HepG2 (cell line): ENCODE results near the gene MED9. TPM values are rescaled to one million over a fixed set of nuclear protein-coding genes. Genes with fewer than 3 reads are reported as not detected.

Experiments used
- ATAC-seq: fragments of 200-7000 bp; cut with Tn5 transposase; 3 replicates; pipeline ENCODE4 v1.9.1; 2020; ENCODE audit warnings: mild to moderate bottlenecking, moderate library complexity
- BruUV-seq: library from RNA; stranded (reverse); fragments of 400-500 nt; replicated peaks from 2 replicates; lab custom pipeline; 2021; lab: Mats Ljungman, UMichigan
- CTCF ChIA-PET: fragments of 300-600 bp; formaldehyde crosslinking; extraction: SDS; loops from one replicate; lab custom pipeline; 2021; ENCODE audit warnings: low total read pairs, inconsistent platforms, low intra/inter-chr PET ratio; lab: Yijun Ruan, JAX
- POLR2A ChIA-PET: fragments of 350-600 bp; sonication (Branson Sonifier 250); formaldehyde crosslinking; loops from one replicate; lab custom pipeline; 2020; ENCODE audit warnings: antibody characterized with exemption, inconsistent platforms; lab: Yijun Ruan, JAX
- DNase-seq: peaks from one replicate; pipeline ENCODE4 v3.0.0-alpha.2; 2015; ENCODE audit warnings: low spot score
- FAIRE-seq: peaks from 3 replicates; lab custom pipeline; 2011; peaks lifted over from hg19 to GRCh38; lab: Jason Lieb, UNC
- H2AFZ ChIP-seq: one replicate; pipeline ENCODE4 v1.6.1; 2011; ENCODE audit warnings: low read length, inconsistent platforms
- H3K27ac ChIP-seq: fragments of 300-600 bp; 3 replicates; pipeline ENCODE4 v1.8.0; 2011; ENCODE audit warnings: mixed run types, mild to moderate bottlenecking, mixed read lengths, low read length, inconsistent platforms; ENCODE audit not compliant: insufficient read depth; ENCODE audit errors: extremely low read length
- H3K27me3 ChIP-seq, 2 experiments: fragments of 200-600 bp in 1 of 2; 2 replicates in 1 of 2; 3 replicates in 1 of 2; pipeline versions ENCODE4 v1.6.0 to v1.8.0; 2011; ENCODE audit warnings: low read length in 2 of 2, mild to moderate bottlenecking in 2 of 2, moderate library complexity in 2 of 2, inconsistent platforms in 1 of 2; ENCODE audit not compliant: insufficient read depth in 2 of 2, control insufficient read depth in 1 of 2
- H3K36me3 ChIP-seq, 2 experiments: fragments of 200-600 bp in 1 of 2; replicated peaks in 1 of 2; 2 replicates in 1 of 2; 3 replicates in 1 of 2; pipeline versions ENCODE4 v1.5.1 to v1.8.0; 2011; ENCODE audit warnings: low read length in 2 of 2, inconsistent platforms in 1 of 2; ENCODE audit not compliant: insufficient read depth in 2 of 2, control insufficient read depth in 1 of 2
- H3K4me1 ChIP-seq: 2 replicates; pipeline ENCODE4 v1.5.1; 2012; ENCODE audit warnings: low read length, inconsistent platforms; ENCODE audit not compliant: insufficient read depth
- H3K4me2 ChIP-seq: 2 replicates; pipeline ENCODE4 v1.6.0; 2011; ENCODE audit warnings: low read depth, low read length, inconsistent platforms
- H3K4me3 ChIP-seq, 3 experiments: fragments of 200-600 bp in 1 of 3; sonication (generic), shearing (Covaris generic) in 1 of 3; replicated peaks in 1 of 3; 2 replicates each; pipeline ENCODE4 v1.5.1; 2011 to 2016; ENCODE audit warnings: low read length in 3 of 3, inconsistent platforms in 2 of 3, low read depth in 2 of 3, mild to moderate bottlenecking in 2 of 3, control low read depth in 1 of 3, mixed read lengths in 1 of 3; ENCODE audit not compliant: insufficient read depth in 1 of 3
- H3K79me2 ChIP-seq: one replicate; pipeline ENCODE4 v1.6.1; 2011; ENCODE audit warnings: low read length, inconsistent platforms; ENCODE audit not compliant: insufficient read depth
- H3K9ac ChIP-seq: 2 replicates; pipeline ENCODE4 v1.6.0; 2011; ENCODE audit warnings: mild to moderate bottlenecking, low read depth, low read length, inconsistent platforms; ENCODE audit not compliant: insufficient read depth
- H3K9me3 ChIP-seq: 2 replicates; pipeline ENCODE4 v1.5.1; 2012; ENCODE audit warnings: mild to moderate bottlenecking, low read length
- H4K20me1 ChIP-seq: 2 replicates; pipeline ENCODE4 v1.6.0; 2011; ENCODE audit warnings: inconsistent platforms, mild to moderate bottlenecking, low read length, moderate library complexity; ENCODE audit not compliant: insufficient read depth
- AHDC1 ChIP-seq: sonication (generic); formaldehyde crosslinking; IDR thresholded peaks from 2 replicates; pipeline ENCODE4 v1.5.1; 2020; ENCODE audit warnings: mild to moderate bottlenecking, missing genetic modification reagents, borderline replicate concordance
- DMAP1 ChIP-seq: IDR thresholded peaks from 2 replicates; pipeline ENCODE4 v1.6.1; 2016
- ELF4 ChIP-seq: sonication (generic); formaldehyde crosslinking; IDR thresholded peaks from 2 replicates; pipeline ENCODE4 v1.5.0; 2020; ENCODE audit warnings: missing genetic modification reagents, mild to moderate bottlenecking, moderate library complexity, borderline replicate concordance
- HES4 ChIP-seq: sonication (generic); formaldehyde crosslinking; IDR thresholded peaks from 2 replicates; pipeline ENCODE4 v1.9.0; 2021; ENCODE audit warnings: mild to moderate bottlenecking, missing genetic modification reagents, borderline replicate concordance
- MXD4 ChIP-seq: IDR thresholded peaks from 2 replicates; pipeline ENCODE4 v1.6.1; 2016; ENCODE audit warnings: mild to moderate bottlenecking, missing biosample characterization, missing genetic modification reagents
- MYNN ChIP-seq: sonication (generic); formaldehyde crosslinking; IDR thresholded peaks from 2 replicates; pipeline ENCODE4 v1.4.0; 2020; ENCODE audit warnings: mild to moderate bottlenecking, low read depth, missing genetic modification reagents
- MZF1 ChIP-seq: sonication (generic); formaldehyde crosslinking; IDR thresholded peaks from 2 replicates; pipeline ENCODE4 v1.8.1; 2023; ENCODE audit warnings: mild to moderate bottlenecking, missing genetic modification reagents, borderline replicate concordance
- RBAK ChIP-seq: sonication (generic); formaldehyde crosslinking; IDR thresholded peaks from 2 replicates; pipeline ENCODE4 v1.5.1; 2020; ENCODE audit warnings: mild to moderate bottlenecking, missing genetic modification reagents
- SRSF4 ChIP-seq: fragments of 200-400 bp; formaldehyde crosslinking; IDR thresholded peaks from one replicate; pipeline ENCODE4 v1.6.1; 2018; ENCODE audit warnings: mild to moderate bottlenecking, low read depth, low read length, moderate library complexity; ENCODE audit not compliant: poor library complexity, severe bottlenecking
- ZC3H4 ChIP-seq: sonication (generic); formaldehyde crosslinking; IDR thresholded peaks from 2 replicates; pipeline ENCODE4 v1.4.0; 2020; ENCODE audit warnings: missing genetic modification reagents, borderline replicate concordance
- ZNF256 ChIP-seq: sonication (generic); formaldehyde crosslinking; conservative IDR thresholded peaks from 2 replicates; pipeline ENCODE4 v1.4.0; 2020; ENCODE audit warnings: missing genetic modification reagents
- ZNF383 ChIP-seq: sonication (generic); formaldehyde crosslinking; IDR thresholded peaks from 2 replicates; pipeline ENCODE4 v1.4.0; 2020; ENCODE audit warnings: missing genetic modification reagents, mild to moderate bottlenecking, borderline replicate concordance
- WGBS: methylation state at CpG from one replicate; pipeline ENCODE4 v1.1.6; 2017; ENCODE audit warnings: low lambda C conversion rate; 5-methylcytosine and 5-hydroxymethylcytosine counted together
- in situ Hi-C: cut with HindIII; loops from 2 replicates; pipeline ENCODE4 v1.10.0; 2017; ENCODE audit warnings: low pct_unique_long_range_greater_than_20kb; ENCODE audit not compliant: extremely low pct_ligation_motif_present
- intact Hi-C: fragments of 100-400 bp; cut with micrococcal nuclease; formaldehyde crosslinking; loops from one replicate; pipeline ENCODE4 v1.10.0; 2022; ENCODE audit not compliant: unreplicated experiment
- polyA plus RNA-seq, 8 experiments: library from polyadenylated mRNA; depleted of rRNA in 3 of 8; stranded (reverse) in 7 of 8; unstranded in 1 of 8; fragments of >200 nt; fragmentation: Illumina TruSeq in 4 of 8; extraction: Trizol in 4 of 8; gene quantifications; 2 replicates each; pipeline versions ENCODE4 v1.2.1 to v1.2.3, GENCODE V29; 2011 to 2016; ENCODE audit warnings: low read depth in 4 of 8, missing spikeins in 1 of 8, mixed read lengths in 1 of 8; ENCODE audit not compliant: insufficient read depth in 1 of 8
- total RNA-seq, 5 experiments: library from RNA; depleted of rRNA; stranded (reverse); fragments of >200 nt; fragmentation: Illumina TruSeq; extraction: Trizol; gene quantifications; 2 replicates each; pipeline ENCODE4 v1.2.3, GENCODE V29; 2016; ENCODE audit warnings: low read depth in 1 of 5

Gene MED9
- total and polyA plus RNA-seq, 2 of the 13 experiments (the other 11 are each of a cell fraction or from before 2014, with no cell fraction given) = 11.9 to 15.1 TPM

DNA sequence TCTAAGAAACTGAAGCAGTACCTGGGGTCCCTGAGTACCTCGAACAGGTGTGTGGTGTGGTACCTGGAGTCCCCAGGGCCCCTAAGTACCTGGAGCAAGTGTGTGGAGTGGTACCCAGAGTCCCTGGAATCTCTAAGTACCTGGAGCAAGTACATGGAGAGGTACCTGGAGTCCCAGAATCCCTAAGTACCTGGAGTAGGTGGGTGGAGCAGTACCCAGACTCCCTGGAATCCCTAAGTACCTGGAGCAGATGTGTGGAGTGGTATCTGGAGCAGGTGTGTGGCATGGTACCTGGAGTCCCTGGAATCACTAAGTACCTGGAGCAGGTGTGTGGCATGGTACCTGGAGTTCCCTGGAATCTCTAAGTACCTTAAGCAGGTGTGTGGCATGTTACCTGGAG is 22.5 kb upstream of the MED9 start:
- intact Hi-C loops = no loop called here
- FAIRE-seq (no peak), ATAC-seq (no peak)
- in situ Hi-C loops = no loop called here
- no peak overlapping the region for H3K9ac ChIP-seq
- H4K20me1 ChIP-seq = no peaks in the 10 kb centered on the region
- no peaks in the 10 kb centered on the region for H3K36me3 ChIP-seq
- H3K4me2 ChIP-seq = no peak overlapping the region
- no TSS peak for BruUV-seq
- no peak for TF ChIP-seq ZNF383
- TF ChIP-seq ZC3H4 = no peak
- no peak for TF ChIP-seq SRSF4
- TF ChIP-seq DMAP1 (CRISPR knock-in tag) = no peak
- no peak for TF ChIP-seq ELF4 (CRISPR knock-in tag)
- TF ChIP-seq MXD4 (CRISPR knock-in tag) = no peak
- TF ChIP-seq AHDC1 (CRISPR knock-in tag) = no peak
- no peak for TF ChIP-seq HES4 (CRISPR knock-in tag)
- no peak for TF ChIP-seq MZF1 (CRISPR knock-in tag)
- TF ChIP-seq ZNF256 (CRISPR knock-in tag) = no peak
- no peak for TF ChIP-seq RBAK (CRISPR knock-in tag)
- TF ChIP-seq MYNN (CRISPR knock-in tag) = no peak
- TF ChIP-seq, all 625 proteins: peak for 0
- H3K9me3 ChIP-seq = no peaks in the 10 kb centered on the region
- ChIA-PET CTCF (no interaction called here), POLR2A (interaction anchor here (1.2 kb wide), 1 partner anchor 42 kb away, joined by 6 read pairs; the partner anchor contains the start of gene RASD1)
- 0 out of 5 replicates have a peak, but pooled peaks cover 0 to 13% of the 10 kb centered on the region in 2 experiments for H3K27me3 ChIP-seq
- peaks cover 39% of the 10 kb centered on the region for H3K4me1 ChIP-seq
- no peaks in the 10 kb centered on the region for H3K79me2 ChIP-seq
- H3K27ac ChIP-seq = no peak overlapping the region
- no peak overlapping the region for H2AFZ ChIP-seq
- no peak for DNase-seq
- 38% methylated on average over 1 of the region's 1 CpG for WGBS
- no peak overlapping the region for H3K4me3 ChIP-seq
